HL-60/S4 treated with phorbol 12-myristate 13-acetate at 8.2 ng/mL for 4 days and 3 days (cell line): ENCODE results near the gene NEDD4L.

Source experiments
- in situ Hi-C: fragments of 300-500 bp; cut with MboI; formaldehyde crosslinking; loops from 2 replicates; pipeline ENCODE4 v1.15.0; 2022; ENCODE audit warnings: low sequenced_read_pairs

Gene NEDD4L

DNA sequence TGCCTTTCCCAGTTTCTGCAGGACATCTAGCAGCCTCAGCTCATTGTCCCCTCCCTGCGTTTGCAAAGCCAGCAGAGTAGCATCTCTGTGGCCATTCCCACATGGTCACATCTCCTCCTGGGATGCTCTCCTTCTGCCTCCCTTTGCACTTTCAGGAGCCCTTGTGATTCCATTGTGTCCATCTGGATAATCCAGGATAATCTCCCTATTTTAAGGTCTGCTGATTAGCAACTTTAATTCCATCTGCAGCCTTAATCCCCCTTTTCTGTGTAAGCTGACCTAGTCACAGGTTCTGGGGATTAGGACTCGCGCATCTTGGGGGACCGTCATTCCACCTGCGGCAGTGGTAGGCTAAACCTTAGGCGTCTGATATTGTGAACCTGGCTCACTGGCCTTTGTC lies 70.7 kb downstream of the NEDD4L start:
- in situ Hi-C loops: no loop called here

GRCh38 chr18:58116818-58117217 lies 72.8 kb downstream of the NEDD4L start:
- in situ Hi-C loops: no loop called here

DNA sequence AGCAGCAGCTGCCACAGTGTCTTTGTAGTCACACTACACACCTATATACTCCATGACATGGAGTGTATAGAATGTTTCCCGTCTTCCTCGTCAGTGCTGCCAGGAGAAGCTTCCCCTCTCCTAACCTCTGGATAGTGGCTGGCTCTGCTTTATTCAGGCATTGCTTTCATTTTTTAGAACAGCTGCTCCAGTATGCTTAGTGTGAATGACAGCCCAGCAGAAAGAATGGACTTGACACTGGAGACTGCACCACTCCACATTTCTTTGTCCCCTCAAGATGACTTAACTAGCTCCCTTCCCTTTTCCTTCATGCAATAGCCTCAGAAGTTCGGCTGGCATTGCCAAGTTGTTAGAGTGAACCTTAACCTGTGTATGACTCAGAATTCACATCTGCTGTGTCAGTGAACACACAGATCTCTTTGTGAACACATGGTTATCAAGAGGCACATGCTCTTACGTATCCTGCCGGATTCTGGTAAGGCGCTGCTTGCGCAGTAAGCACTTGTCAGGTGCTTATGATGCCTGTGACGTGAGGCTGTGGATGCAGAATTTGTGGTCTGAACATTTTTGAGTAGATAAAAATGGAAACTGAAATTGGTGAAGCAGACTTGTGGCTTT lies 73.9 kb downstream of the NEDD4L start:
- in situ Hi-C loops: no loop called here

GRCh38 chr18:58118536-58118935 lies 74.5 kb downstream of the NEDD4L start:
- in situ Hi-C loops: no loop called here

GRCh38 chr18:58119819-58120218 lies 75.8 kb downstream of the NEDD4L start:
- in situ Hi-C loops: no loop called here

GRCh38 chr18:58124475-58124874 lies 80.4 kb downstream of the NEDD4L start:
- in situ Hi-C loops: no loop called here

GRCh38 chr18:58125183-58125582 lies 81.2 kb downstream of the NEDD4L start:
- in situ Hi-C loops: no loop called here

GRCh38 chr18:58125756-58126155 lies 81.7 kb downstream of the NEDD4L start:
- in situ Hi-C loops: no loop called here

GRCh38 chr18:58128381-58129374 lies 84.7 kb downstream of the NEDD4L start:
- in situ Hi-C loops: no loop called here

DNA sequence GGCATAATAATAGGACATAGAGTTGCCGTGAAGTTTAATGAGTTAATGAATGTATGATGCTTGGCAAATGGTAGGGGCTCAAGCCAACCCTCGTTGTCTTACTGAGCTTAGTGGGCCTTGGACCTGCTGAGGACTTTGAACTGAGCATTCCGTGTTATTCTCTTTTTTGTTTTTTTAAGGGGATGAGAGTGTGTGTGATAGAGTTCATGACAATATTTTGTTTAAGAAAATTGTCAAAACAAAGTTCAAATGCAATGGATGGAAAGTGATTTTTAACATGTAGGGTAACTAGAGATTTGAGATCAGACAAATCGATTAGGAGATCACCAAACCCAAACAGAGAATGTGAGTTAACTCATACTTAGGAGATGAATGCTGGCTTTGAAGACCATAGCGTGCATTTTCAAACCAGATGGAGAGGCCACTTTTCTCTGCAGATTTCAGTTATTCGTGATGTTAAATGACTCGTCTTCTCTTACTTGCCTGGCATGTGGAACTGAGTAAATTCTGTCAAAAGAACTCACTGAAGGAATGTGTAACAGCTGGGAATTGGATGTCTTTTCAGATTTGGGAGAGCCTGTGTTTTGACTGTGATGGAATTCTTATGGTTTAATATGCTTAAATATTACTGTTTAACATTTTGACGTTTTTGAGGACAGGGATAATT lies 88.7 kb downstream of the NEDD4L start:
- in situ Hi-C loops: no loop called here

DNA sequence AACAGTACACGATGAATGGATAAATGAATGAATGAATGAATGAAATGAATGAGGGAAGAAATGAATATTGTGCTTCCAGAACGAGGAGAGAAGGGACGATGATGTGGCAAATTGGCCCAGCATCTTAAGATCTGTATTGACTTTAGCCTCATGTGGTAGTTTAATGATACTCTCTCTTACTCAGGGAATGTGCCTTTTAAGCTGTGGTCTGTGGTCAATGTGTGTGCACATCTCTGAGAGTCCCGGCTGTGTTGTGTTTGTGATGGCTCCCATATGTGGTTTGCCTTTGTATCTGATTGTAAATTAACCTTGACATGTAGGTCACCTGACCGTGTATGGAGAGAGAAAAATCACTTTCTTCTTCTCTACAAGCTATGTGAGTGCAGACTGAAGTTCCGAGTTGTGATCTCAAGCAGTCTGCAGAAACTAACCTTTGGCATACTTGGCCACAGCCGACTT lies 91.2 kb downstream of the NEDD4L start:
- in situ Hi-C loops: no loop called here

DNA sequence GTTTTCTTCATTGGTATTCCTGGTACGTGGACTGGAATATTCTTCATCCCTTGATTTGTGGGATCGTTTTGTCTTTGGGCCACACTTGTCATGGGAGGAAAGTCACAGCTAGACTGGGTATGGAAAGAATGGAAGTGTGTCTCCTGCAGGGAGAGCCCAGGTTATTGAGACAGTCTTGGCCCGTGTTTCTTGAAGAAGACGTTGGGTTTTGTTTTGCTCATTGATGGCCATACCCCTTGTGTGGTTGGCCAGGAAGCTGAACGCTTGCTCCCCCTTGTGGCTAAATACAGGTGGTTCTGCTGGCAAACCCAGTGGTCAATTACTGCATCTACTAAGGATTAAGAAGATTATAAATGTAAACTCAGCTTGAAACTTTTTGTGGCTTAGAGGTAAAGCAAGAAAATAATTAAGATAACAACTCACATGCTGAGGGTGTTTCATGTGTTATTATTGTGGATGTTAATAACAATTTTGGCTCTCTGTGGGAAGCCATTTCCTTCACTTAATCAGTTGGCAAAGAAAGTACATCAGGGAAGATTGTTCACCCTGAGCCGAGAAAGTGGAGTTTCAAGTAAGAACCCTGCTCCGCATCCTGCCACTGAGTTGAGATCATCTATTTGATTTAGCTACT lies 91.8 kb downstream of the NEDD4L start:
- in situ Hi-C loops: no loop called here

- in situ Hi-C loops: no loop called here
These were observed 92.9 kb downstream of the NEDD4L start for GRCh38 chr18:58136879-58137278.

DNA sequence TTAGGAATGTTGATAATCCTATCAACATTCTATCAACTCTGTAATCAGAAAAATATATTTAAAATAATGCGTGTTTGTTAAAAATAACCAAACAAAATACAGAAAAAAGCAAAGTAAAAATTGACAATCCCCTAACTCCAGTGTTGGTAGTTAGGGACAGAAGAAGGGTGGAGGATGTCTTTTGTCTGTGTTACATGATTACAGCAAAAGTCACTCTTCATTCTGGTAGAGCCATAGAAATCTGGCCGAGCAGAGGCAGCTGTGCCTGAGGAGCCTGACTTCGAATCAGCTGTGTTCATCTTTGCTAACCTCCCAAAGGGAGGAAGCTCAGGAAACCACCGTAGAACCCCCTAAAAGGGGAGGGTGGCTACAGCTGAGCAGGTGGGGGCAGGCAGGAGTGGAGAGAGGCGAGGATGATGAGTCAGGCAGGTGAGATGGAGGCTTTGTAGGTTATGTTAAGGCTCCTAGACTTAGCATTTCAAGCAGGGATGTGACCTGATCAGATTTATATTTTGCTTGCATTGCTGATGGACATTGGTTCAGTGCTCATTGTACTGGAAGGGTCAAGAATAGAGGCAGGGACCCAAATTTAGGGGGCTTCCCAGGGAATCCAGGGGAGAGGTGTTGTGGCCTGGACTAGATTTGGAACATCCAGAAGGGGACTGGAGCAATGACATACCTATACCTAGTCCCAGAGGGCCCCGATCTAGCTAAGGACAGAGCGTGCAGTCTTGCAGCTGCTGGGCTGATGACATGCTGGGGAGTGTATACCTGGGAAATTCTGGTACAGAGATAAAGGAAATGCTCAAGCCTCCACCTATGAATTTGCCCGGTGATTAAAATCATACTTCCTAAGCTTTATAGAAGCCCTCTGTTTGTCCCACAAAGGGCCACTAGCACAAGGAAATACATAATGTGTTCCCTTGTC lies 95.7 kb downstream of the NEDD4L start:
- in situ Hi-C loops: no loop called here

DNA sequence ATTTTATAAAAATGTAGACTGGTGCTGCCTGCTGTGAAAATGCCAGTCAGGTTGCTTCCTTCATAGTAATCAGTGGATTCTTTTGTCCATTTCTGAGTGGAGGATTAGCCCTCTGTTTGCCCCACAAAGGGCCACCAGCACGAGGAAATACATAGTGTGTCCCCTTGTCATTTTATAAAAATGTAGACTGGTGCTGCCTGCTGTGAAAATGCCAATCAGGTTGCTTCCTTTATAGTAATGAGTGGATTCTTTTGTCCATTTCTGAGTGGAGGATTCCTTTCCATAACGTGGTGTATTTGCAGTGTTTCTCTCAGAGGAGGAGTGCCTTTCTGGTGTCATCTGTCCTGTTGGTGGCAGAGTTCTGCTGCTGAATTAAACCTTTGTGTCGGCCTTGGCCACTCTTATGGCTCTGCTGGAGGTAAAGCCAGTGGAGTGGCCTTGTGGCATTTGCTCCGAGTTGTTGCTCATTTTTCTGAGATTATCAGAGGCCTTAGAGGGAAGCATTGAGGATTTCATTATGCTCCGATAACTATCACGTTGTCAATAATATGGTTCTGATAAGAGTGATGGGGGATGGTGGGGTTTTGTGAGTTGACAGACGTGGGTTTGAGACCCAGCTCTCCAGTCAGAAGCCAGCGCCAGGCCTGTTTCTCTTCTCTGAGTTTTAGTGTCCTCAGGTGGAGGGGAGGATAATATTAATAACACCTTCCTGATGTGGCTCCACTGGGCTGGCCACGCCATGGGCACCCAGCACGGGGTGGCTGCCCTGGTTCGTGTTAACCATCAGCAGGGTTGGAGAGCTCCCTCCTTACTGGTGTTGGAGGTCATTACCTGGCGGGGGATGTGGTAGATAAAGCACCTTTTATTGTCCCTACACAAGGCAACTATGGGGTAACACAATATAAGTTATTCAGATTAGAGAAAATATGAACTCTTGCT lies 96.6 kb downstream of the NEDD4L start:
- in situ Hi-C loops: no loop called here

DNA sequence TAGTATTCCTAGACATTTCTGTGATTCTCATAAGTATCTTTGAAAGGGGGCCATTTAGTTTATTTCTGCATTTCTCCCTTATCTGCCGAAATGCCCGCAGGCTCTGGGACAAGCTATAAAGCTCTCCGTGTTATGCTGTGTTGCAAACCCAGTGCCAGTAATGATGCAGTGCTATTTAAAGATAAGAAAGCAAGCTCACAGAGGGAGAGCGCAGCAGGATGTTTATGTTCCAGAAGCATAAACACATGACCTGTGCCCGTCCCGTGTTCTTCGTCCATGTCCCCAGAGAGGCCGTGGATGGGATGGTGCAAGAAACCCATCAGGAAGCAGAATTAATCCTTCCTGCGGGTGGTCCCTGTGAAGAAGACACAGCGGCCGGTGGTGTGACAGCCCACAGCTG lies 99.4 kb downstream of the NEDD4L start:
- in situ Hi-C loops: no loop called here

DNA sequence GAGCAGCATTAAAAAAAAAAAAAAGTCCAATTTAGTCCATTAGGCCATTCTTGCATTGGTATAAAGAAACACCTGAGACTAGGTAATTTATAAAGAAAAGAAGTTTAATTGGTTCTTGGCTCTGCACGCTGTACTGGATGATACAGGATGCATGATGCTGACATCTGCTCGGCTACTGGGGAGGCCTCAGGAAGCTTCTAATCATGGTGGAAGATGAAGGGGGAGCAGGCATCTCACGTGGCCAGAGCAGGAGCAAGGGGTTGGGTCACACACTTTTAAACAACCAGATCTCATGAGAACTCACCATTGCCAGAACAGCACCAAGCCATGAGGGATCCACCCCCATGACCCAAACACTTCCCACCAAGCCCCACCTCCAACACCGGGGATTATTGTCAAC lies 100.1 kb downstream of the NEDD4L start:
- in situ Hi-C loops: no loop called here

DNA sequence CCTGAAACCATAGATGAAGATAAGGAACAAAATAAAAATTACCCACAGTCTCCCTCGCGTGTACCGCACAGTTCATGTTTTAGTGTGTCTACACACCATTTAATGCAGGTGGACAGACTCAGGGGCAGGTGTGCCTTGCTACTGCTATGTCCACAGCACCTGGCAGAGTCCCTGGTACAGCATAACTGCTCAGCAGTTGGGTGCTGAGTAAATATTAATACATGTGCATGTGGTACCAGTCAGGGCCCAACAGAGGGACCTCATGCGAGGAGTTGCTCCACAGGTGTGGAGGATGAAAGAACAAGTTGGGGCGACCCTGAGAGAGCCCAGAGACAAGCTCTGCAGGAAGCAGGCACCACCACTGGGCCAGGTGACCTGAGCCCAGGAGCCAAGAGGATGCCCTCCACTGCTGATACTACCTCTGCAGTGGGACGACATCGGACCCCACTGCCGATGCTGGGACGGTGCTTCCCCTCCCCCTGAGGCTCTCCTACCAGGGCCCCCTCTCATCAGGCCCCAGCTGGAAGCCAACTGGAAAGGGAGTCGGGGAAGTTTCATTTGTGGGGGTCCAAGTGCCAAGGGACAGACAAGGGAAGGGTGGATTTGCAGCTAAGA lies 100.8 kb downstream of the NEDD4L start:
- in situ Hi-C loops: no loop called here

DNA sequence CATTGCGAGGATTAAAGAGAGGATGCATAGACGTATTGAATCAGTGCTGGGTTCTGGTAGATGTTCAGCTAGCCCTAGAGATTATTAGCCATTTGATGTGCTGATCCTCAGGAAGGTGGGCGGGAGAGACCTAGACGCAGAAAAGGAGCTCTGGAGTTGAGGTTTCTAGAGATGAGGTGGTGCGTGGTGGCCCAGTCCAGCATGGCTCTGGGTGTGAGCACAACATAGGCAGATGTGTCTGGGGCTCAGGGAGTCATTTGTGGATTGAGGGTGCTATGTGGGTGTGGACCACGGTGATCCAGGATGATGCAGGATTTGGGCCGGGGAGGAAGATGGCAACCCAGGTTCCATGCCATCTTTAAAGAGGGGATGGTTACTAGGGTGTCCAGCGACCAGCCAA lies 102.1 kb downstream of the NEDD4L start:
- in situ Hi-C loops: no loop called here
